ENCODE results near the gene NPAS3.
A peak's percentile ranks its signal among the peaks of the same experiment; 100 is the strongest.

NPAS3 gene

DNA sequence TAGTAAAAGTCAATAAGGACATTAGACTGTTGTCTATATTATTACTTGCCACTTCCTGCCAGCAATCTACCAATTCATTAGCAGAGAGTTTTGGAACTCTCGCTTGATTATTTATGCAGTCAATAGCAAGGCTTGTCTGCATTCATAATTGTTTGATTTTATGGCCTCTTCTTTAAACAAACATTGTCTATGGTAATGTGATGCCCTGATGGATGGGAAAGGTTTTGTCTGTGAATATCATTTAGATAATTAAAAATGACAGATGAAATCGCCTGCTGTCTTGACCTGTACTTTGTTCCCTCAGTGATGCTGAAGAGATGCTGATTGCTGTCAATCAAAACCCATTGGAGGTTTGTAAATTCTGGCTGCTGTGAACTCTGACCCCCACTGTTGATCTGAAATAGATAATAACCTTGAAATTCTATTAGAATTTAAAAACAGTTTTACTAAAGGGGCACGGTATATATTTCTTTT is 455.3 kb downstream of the NPAS3 start:
- Histone ChIP-seq H3K36me3 (replicated peaks; ENCODE audit: low read depth, low read length) (no peaks in the 10 kb centered on the region), H3K27ac (ENCODE audit: low read length) (no peak overlapping the region), H2AFZ (ENCODE audit: low read depth, low read length) (no peak overlapping the region), H3K9me3 (ENCODE audit: insufficient read depth, low read length) (no peaks in the 10 kb centered on the region), H3K4me2 (ENCODE audit: low read length) (no peak overlapping the region), H3K4me1 (ENCODE audit: low read length) (peaks cover 11% of the 10 kb centered on the region), H3K27me3 (ENCODE audit: low read depth, low read length) (no peaks in the 10 kb centered on the region), H3K4me3 (ENCODE audit: low read length) (no peak overlapping the region), H3K79me2 (ENCODE audit: low read length) (no peaks in the 10 kb centered on the region), H3K9ac (ENCODE audit: low read length) (no peak overlapping the region), H4K20me1 (ENCODE audit: insufficient read depth, low read length) (no peaks in the 10 kb centered on the region)
- TF ChIP-seq EZH2phosphoT487 (IDR thresholded peaks at IDR 0.05; ENCODE audit: low read depth): no peak
- TF ChIP-seq, protein P1, sequence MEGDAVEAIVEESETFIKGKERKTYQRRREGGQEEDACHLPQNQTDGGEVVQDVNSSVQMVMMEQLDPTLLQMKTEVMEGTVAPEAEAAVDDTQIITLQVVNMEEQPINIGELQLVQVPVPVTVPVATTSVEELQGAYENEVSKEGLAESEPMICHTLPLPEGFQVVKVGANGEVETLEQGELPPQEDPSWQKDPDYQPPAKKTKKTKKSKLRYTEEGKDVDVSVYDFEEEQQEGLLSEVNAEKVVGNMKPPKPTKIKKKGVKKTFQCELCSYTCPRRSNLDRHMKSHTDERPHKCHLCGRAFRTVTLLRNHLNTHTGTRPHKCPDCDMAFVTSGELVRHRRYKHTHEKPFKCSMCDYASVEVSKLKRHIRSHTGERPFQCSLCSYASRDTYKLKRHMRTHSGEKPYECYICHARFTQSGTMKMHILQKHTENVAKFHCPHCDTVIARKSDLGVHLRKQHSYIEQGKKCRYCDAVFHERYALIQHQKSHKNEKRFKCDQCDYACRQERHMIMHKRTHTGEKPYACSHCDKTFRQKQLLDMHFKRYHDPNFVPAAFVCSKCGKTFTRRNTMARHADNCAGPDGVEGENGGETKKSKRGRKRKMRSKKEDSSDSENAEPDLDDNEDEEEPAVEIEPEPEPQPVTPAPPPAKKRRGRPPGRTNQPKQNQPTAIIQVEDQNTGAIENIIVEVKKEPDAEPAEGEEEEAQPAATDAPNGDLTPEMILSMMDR (IDR thresholded peaks at IDR 0.05; ENCODE audit: low read depth, low read length): no peak

DNA sequence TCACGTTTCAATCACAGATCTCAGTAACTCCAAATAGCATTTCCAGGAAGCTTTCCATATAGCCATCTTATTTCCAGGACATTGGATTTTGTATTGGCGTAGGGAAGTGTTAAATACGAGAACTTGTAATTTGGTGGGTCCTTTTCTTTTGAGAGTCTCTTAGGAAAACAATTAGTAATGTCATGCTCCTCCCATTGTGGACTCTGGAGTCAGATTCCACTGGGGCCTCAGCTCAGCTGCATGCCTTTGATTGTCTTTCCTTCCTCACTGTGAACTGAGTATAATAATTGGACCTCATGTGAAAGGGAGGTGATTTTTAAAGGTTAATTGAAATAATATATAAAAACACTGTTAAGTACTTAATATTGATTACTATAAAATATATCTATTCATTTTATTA is 462.6 kb downstream of the NPAS3 start:
- H3K79me2 ChIP-seq (ENCODE audit: low read length): no peaks in the 10 kb centered on the region
- H3K27me3 ChIP-seq (ENCODE audit: low read depth, low read length): no peaks in the 10 kb centered on the region
- H3K4me2 ChIP-seq (ENCODE audit: low read length): no peak overlapping the region
- H4K20me1 ChIP-seq (ENCODE audit: insufficient read depth, low read length): no peaks in the 10 kb centered on the region
- H3K9me3 ChIP-seq (ENCODE audit: insufficient read depth, low read length): peaks cover 15% of the 10 kb centered on the region
- no peak overlapping the region for H3K27ac ChIP-seq (ENCODE audit: low read length)
- no peak overlapping the region for H3K4me3 ChIP-seq (ENCODE audit: low read length)
- no peaks in the 10 kb centered on the region for H3K4me1 ChIP-seq (ENCODE audit: low read length)
- TF ChIP-seq, protein P1 (IDR thresholded peaks at IDR 0.05; ENCODE audit: low read depth, low read length): no peak
- TF ChIP-seq EZH2phosphoT487 (IDR thresholded peaks at IDR 0.05; ENCODE audit: low read depth): no peak
- no peaks in the 10 kb centered on the region for H3K36me3 ChIP-seq (replicated peaks; ENCODE audit: low read depth, low read length)
- no peak overlapping the region for H3K9ac ChIP-seq (ENCODE audit: low read length)
- H2AFZ ChIP-seq (ENCODE audit: low read depth, low read length): peak overlapping the region; percentile 52; the same call in 1 of the 2 replicates

DNA sequence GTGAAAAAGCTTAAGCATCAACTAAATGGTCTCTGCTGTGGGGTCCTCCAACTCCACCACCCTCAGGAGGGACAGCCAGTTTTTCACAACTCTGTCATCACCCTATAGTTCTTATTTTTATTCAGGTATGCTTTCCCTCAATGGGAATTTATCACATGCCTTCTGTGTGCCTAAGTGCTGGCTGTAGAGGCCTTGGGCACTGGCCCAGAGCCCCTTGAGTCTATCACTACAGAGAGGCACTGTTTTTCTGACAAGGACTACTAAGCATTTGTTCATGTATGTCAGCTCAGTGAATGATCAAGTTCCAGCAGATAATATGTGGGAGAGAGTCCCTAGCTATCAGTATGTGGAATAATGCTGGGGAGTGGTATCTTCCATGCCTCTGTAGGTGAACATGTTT is 463.9 kb downstream of the NPAS3 start:
- Histone ChIP-seq H3K27ac (ENCODE audit: low read length) (no peak overlapping the region), H3K4me3 (ENCODE audit: low read length) (no peak overlapping the region), H3K4me1 (ENCODE audit: low read length) (no peaks in the 10 kb centered on the region), H3K4me2 (ENCODE audit: low read length) (no peak overlapping the region), H3K9me3 (ENCODE audit: insufficient read depth, low read length) (peaks cover 15% of the 10 kb centered on the region), H3K79me2 (ENCODE audit: low read length) (no peaks in the 10 kb centered on the region), H3K36me3 (replicated peaks; ENCODE audit: low read depth, low read length) (no peaks in the 10 kb centered on the region), H3K27me3 (ENCODE audit: low read depth, low read length) (no peaks in the 10 kb centered on the region), H4K20me1 (ENCODE audit: insufficient read depth, low read length) (no peaks in the 10 kb centered on the region), H3K9ac (ENCODE audit: low read length) (no peak overlapping the region), H2AFZ (ENCODE audit: low read depth, low read length) (no peak overlapping the region)
- TF ChIP-seq EZH2phosphoT487 (IDR thresholded peaks at IDR 0.05; ENCODE audit: low read depth): no peak
- TF ChIP-seq, protein P1 (IDR thresholded peaks at IDR 0.05; ENCODE audit: low read depth, low read length): no peak

DNA sequence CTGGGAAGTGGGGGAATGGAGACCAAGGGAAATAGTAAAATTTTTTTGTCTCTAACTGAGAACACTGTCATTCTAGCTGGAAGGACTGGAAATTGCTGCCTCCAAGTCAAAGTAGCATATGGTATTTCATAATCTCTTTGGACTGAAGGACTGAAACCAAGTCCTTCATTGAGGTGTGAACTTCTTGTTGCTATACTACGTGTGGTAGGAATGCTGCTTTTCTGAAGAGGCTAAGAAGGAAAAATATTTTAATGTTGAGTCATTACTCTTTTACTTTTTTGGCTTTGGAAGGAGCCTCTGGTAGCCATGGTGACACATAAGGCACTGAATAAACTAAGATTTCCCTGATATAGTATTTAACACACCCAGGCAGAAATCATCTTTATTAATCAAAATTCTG is 465.4 kb downstream of the NPAS3 start:
- H2AFZ ChIP-seq (ENCODE audit: low read depth, low read length): no peak overlapping the region
- no peak overlapping the region for H3K4me3 ChIP-seq (ENCODE audit: low read length)
- peaks cover 15% of the 10 kb centered on the region for H3K9me3 ChIP-seq (ENCODE audit: insufficient read depth, low read length)
- H3K4me1 ChIP-seq (ENCODE audit: low read length): no peaks in the 10 kb centered on the region
- no peaks in the 10 kb centered on the region for H3K79me2 ChIP-seq (ENCODE audit: low read length)
- H4K20me1 ChIP-seq (ENCODE audit: insufficient read depth, low read length): no peaks in the 10 kb centered on the region
- no peak overlapping the region for H3K4me2 ChIP-seq (ENCODE audit: low read length)
- no peak for TF ChIP-seq EZH2phosphoT487 (IDR thresholded peaks at IDR 0.05; ENCODE audit: low read depth)
- TF ChIP-seq, protein P1 (IDR thresholded peaks at IDR 0.05; ENCODE audit: low read depth, low read length): no peak
- H3K9ac ChIP-seq (ENCODE audit: low read length): no peak overlapping the region
- H3K27me3 ChIP-seq (ENCODE audit: low read depth, low read length): no peaks in the 10 kb centered on the region
- no peaks in the 10 kb centered on the region for H3K36me3 ChIP-seq (replicated peaks; ENCODE audit: low read depth, low read length)
- H3K27ac ChIP-seq (ENCODE audit: low read length): no peak overlapping the region

All from OCI-LY3 (cell line).